Measurements from ENCODE around the gene POLG2. TPM values are rescaled to one million over a fixed set of nuclear protein-coding genes. Genes with fewer than 3 reads are reported as not detected.

POLG2 gene
- total and polyA plus RNA-seq, 9 of the 15 experiments (the other 6 are each of a cell fraction or from before 2014, with no cell fraction given) = 13.4 to 44.8 (median 37.0) TPM

DNA sequence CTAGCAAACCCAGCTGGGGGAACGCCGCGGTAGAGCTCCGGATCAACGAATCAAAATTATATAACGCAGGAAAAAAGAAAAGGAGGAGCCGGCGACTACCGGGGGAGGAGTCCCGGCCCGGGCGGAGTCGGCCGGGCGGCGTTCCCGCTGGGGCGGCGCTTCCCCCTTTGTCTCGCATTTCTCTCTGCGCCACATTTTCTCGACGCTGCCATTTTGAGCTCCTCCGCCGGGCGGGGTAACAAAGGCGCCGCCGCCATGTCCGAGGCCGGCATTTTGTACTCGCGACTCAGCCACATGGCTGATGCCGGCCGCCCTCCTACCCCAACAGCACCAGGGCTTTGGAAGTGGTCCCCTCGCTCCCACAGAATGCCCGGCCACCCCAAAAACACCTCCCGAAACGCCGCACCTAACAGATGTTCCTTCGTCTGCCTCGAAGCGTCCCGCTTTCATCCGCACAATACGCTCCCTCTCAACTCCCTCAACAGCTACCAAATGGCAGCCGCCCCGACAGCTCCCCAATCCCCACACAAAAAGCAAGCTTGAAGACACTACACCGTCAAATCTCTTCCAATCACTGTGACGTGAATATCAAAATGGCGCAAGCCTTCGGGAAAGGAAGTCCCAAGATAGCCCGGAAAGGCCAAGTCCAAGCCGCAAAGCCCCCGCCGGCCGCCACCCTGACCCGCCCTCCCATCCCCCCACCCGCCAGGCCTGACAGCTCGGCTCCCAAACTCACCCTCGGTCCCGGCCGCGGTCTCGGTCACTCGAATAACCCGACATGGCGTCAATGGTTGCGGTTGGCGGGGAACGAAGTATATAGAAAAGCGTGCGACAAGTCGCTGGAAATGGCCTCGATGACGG is 8.7 kb upstream of the POLG2 start (continued):
- no peak for TF ChIP-seq KDM2B (CRISPR knock-in tag; IDR thresholded peaks at IDR 0.05)
- TF ChIP-seq, protein P1, sequence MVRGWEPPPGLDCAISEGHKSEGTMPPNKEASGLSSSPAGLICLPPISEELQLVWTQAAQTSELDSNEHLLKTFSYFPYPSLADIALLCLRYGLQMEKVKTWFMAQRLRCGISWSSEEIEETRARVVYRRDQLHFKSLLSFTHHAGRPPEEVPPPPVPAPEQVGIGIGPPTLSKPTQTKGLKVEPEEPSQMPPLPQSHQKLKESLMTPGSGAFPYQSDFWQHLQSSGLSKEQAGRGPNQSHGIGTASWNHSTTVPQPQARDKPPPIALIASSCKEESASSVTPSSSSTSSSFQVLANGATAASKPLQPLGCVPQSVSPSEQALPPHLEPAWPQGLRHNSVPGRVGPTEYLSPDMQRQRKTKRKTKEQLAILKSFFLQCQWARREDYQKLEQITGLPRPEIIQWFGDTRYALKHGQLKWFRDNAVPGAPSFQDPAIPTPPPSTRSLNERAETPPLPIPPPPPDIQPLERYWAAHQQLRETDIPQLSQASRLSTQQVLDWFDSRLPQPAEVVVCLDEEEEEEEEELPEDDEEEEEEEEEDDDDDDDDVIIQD (CRISPR knock-in tag; IDR thresholded peaks at IDR 0.05) = no peak
- TF ChIP-seq RUNX1 (IDR thresholded peaks at IDR 0.05; ENCODE audit: low read depth) = 0 out of 2 replicates have a peak, but pooled peaks have one; percentile 25
- TF ChIP-seq ATF1 (CRISPR knock-in tag; IDR thresholded peaks at IDR 0.05) = no peak
- TF ChIP-seq ATF1 (tag; IDR thresholded peaks at IDR 0.05) = no peak; the same call in none of the 2 replicates
- no peak for TF ChIP-seq CC2D1A (IDR thresholded peaks at IDR 0.05)
- TF ChIP-seq, protein P2, sequence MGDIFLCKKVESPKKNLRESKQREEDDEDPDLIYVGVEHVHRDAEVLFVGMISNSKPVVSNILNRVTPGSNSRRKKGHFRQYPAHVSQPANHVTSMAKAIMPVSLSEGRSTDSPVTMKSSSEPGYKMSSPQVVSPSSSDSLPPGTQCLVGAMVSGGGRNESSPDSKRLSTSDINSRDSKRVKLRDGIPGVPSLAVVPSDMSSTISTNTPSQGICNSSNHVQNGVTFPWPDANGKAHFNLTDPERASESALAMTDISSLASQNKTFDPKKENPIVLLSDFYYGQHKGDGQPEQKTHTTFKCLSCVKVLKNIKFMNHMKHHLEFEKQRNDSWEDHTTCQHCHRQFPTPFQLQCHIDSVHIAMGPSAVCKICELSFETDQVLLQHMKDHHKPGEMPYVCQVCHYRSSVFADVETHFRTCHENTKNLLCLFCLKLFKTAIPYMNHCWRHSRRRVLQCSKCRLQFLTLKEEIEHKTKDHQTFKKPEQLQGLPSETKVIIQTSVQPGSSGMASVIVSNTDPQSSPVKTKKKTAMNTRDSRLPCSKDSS (IDR thresholded peaks at IDR 0.05; ENCODE audit: low read depth, partially characterized antibody) = no peak
- TF ChIP-seq CHD4 (IDR thresholded peaks at IDR 0.05; ENCODE audit: insufficient read depth, insufficient replicate concordance, low read depth, low read length, poor library complexity, severe bottlenecking) = no peak
- 0 out of 2 replicates have a peak, but pooled peaks have one; percentile 19 for TF ChIP-seq TCF3 (CRISPR knock-in tag; IDR thresholded peaks at IDR 0.05)
- TF ChIP-seq, protein P3, sequence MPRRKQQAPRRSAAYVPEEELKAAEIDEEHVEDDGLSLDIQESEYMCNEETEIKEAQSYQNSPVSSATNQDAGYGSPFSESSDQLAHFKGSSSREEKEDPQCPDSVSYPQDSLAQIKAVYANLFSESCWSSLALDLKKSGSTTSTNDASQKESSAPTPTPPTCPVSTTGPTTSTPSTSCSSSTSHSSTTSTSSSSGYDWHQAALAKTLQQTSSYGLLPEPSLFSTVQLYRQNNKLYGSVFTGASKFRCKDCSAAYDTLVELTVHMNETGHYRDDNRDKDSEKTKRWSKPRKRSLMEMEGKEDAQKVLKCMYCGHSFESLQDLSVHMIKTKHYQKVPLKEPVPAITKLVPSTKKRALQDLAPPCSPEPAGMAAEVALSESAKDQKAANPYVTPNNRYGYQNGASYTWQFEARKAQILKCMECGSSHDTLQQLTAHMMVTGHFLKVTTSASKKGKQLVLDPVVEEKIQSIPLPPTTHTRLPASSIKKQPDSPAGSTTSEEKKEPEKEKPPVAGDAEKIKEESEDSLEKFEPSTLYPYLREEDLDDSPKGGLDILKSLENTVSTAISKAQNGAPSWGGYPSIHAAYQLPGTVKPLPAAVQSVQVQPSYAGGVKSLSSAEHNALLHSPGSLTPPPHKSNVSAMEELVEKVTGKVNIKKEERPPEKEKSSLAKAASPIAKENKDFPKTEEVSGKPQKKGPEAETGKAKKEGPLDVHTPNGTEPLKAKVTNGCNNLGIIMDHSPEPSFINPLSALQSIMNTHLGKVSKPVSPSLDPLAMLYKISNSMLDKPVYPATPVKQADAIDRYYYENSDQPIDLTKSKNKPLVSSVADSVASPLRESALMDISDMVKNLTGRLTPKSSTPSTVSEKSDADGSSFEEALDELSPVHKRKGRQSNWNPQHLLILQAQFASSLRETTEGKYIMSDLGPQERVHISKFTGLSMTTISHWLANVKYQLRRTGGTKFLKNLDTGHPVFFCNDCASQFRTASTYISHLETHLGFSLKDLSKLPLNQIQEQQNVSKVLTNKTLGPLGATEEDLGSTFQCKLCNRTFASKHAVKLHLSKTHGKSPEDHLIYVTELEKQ (CRISPR knock-in tag; IDR thresholded peaks at IDR 0.05) = no peak
- no peak for TF ChIP-seq RNF2 (IDR thresholded peaks at IDR 0.05)
- no peak for TF ChIP-seq FOXO4 (CRISPR knock-in tag; IDR thresholded peaks at IDR 0.05)
- peak; percentile 37 for TF ChIP-seq KAT7 (CRISPR knock-in tag; IDR thresholded peaks at IDR 0.05; ENCODE audit: borderline replicate concordance)
- TF ChIP-seq, protein P4, sequence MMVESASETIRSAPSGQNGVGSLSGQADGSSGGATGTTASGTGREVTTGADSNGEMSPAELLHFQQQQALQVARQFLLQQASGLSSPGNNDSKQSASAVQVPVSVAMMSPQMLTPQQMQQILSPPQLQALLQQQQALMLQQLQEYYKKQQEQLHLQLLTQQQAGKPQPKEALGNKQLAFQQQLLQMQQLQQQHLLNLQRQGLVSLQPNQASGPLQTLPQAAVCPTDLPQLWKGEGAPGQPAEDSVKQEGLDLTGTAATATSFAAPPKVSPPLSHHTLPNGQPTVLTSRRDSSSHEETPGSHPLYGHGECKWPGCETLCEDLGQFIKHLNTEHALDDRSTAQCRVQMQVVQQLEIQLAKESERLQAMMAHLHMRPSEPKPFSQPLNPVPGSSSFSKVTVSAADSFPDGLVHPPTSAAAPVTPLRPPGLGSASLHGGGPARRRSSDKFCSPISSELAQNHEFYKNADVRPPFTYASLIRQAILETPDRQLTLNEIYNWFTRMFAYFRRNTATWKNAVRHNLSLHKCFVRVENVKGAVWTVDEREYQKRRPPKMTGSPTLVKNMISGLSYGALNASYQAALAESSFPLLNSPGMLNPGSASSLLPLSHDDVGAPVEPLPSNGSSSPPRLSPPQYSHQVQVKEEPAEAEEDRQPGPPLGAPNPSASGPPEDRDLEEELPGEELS (CRISPR knock-in tag; IDR thresholded peaks at IDR 0.05; ENCODE audit: borderline replicate concordance) = no peak
- TF ChIP-seq, protein P5, sequence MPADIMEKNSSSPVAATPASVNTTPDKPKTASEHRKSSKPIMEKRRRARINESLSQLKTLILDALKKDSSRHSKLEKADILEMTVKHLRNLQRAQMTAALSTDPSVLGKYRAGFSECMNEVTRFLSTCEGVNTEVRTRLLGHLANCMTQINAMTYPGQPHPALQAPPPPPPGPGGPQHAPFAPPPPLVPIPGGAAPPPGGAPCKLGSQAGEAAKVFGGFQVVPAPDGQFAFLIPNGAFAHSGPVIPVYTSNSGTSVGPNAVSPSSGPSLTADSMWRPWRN (IDR thresholded peaks at IDR 0.05; ENCODE audit: low read depth) = no peak
- TF ChIP-seq LARP7 (IDR thresholded peaks at IDR 0.05) = no peak
